Effector memory CD4-positive, alpha-beta T cell (primary cell): ENCODE results near the gene TESPA1.

Experiments
- DNase-seq, 3 donors: peaks; one replicate each; pipeline ENCODE4 v3.0.0-alpha.2; 2020
- H3K27ac ChIP-seq: 2 replicates; pipeline ENCODE4 v1.7.0; 2013; ENCODE audit warnings: mild to moderate bottlenecking, low read length, moderate library complexity; ENCODE audit not compliant: insufficient read depth, poor library complexity, severe bottlenecking
- H3K27me3 ChIP-seq: replicated peaks from 2 replicates; pipeline ENCODE4 v1.7.0; 2013; ENCODE audit warnings: mild to moderate bottlenecking, low read length; ENCODE audit not compliant: insufficient read depth, control insufficient read depth, poor library complexity, severe bottlenecking
- H3K36me3 ChIP-seq: 2 replicates; pipeline ENCODE4 v1.7.0; 2013; ENCODE audit warnings: mild to moderate bottlenecking, low read length, moderate library complexity; ENCODE audit not compliant: control insufficient read depth, insufficient read depth
- H3K4me1 ChIP-seq: 2 replicates; pipeline ENCODE4 v1.7.0; 2013; ENCODE audit warnings: low read length, mild to moderate bottlenecking; ENCODE audit not compliant: control insufficient read depth, insufficient read depth, poor library complexity, severe bottlenecking
- H3K4me3 ChIP-seq: 2 replicates; pipeline ENCODE4 v1.7.0; 2013; ENCODE audit warnings: low read length, low read depth, mild to moderate bottlenecking; ENCODE audit not compliant: insufficient read depth, poor library complexity, severe bottlenecking
- H3K9me3 ChIP-seq: 2 replicates; pipeline ENCODE4 v1.7.0; 2013; ENCODE audit warnings: mild to moderate bottlenecking, low read length, moderate library complexity; ENCODE audit not compliant: control insufficient read depth

Gene TESPA1

GRCh38 chr12:54998958-54999510 is 14.5 kb upstream of the TESPA1 start:
- Histone ChIP-seq H3K4me3 (no peak overlapping the region), H3K27me3 (no peaks in the 10 kb centered on the region), H3K9me3 (no peaks in the 10 kb centered on the region), H3K27ac (no peak overlapping the region), H3K36me3 (no peaks in the 10 kb centered on the region), H3K4me1 (no peaks in the 10 kb centered on the region)
- DNase-seq, result no peak

GRCh38 chr12:54997929-54998522 is 13.5 kb upstream of the TESPA1 start:
- Histone ChIP-seq H3K27me3 (no peaks in the 10 kb centered on the region), H3K9me3 (no peaks in the 10 kb centered on the region), H3K27ac (no peak overlapping the region), H3K4me1 (peaks cover 1% of the 10 kb centered on the region), H3K36me3 (no peaks in the 10 kb centered on the region), H3K4me3 (no peak overlapping the region)
- no peak for DNase-seq

- H3K4me1 ChIP-seq, result peaks cover 11% of the 10 kb centered on the region
- H3K27me3 ChIP-seq, result no peaks in the 10 kb centered on the region
- H3K9me3 ChIP-seq, result no peaks in the 10 kb centered on the region
- no peak overlapping the region for H3K4me3 ChIP-seq
- no peak for DNase-seq
- H3K27ac ChIP-seq, result no peak overlapping the region
- H3K36me3 ChIP-seq, result no peaks in the 10 kb centered on the region
Observed at GRCh38 chr12:54996205-54996604, 11.6 kb upstream of the TESPA1 start.

GRCh38 chr12:54993181-54993835 is 8.7 kb upstream of the TESPA1 start:
- Histone ChIP-seq H3K27me3 (no peaks in the 10 kb centered on the region), H3K27ac (peak overlapping the region; percentile 33), H3K4me3 (no peak overlapping the region), H3K4me1 (peaks cover 33% of the 10 kb centered on the region), H3K9me3 (no peaks in the 10 kb centered on the region), H3K36me3 (no peaks in the 10 kb centered on the region)
- DNase-seq, result peak; percentile 33 to 55 (median 36)

- Histone ChIP-seq H3K9me3 (no peaks in the 10 kb centered on the region), H3K4me1 (peaks cover 38% of the 10 kb centered on the region), H3K27me3 (no peaks in the 10 kb centered on the region), H3K36me3 (no peaks in the 10 kb centered on the region), H3K4me3 (no peak overlapping the region), H3K27ac (peak overlapping the region; percentile 65)
- DNase-seq, result no peak
Observed at GRCh38 chr12:54991991-54992375, 7.4 kb upstream of the TESPA1 start.

- H3K27me3 ChIP-seq, result no peaks in the 10 kb centered on the region
- no peak for DNase-seq
Observed at GRCh38 chr12:54991161-54991990, 6.8 kb upstream of the TESPA1 start.

GRCh38 chr12:54989829-54990228 is 5.3 kb upstream of the TESPA1 start:
- Histone ChIP-seq H3K36me3 (no peaks in the 10 kb centered on the region), H3K27ac (peak overlapping the region; percentile 42), H3K4me1 (peaks cover 46% of the 10 kb centered on the region), H3K27me3 (no peaks in the 10 kb centered on the region), H3K4me3 (no peak overlapping the region), H3K9me3 (no peaks in the 10 kb centered on the region)
- DNase-seq, result no peak

More at GRCh38 chr12:54991161-54991990, 6.8 kb upstream of the TESPA1 start:
- Histone ChIP-seq H3K27ac (peak overlapping the region; percentile 65), H3K9me3 (no peaks in the 10 kb centered on the region), H3K4me3 (peak overlapping the region; percentile 45), H3K4me1 (peaks cover 38% of the 10 kb centered on the region), H3K36me3 (no peaks in the 10 kb centered on the region)

GRCh38 chr12:54988402-54989054 is 4.0 kb upstream of the TESPA1 start:
- Histone ChIP-seq H3K27ac (peak overlapping the region; percentile 42), H3K9me3 (no peaks in the 10 kb centered on the region), H3K27me3 (no peaks in the 10 kb centered on the region), H3K36me3 (no peaks in the 10 kb centered on the region), H3K4me1 (peaks cover 46% of the 10 kb centered on the region), H3K4me3 (no peak overlapping the region)
- no peak for DNase-seq

- Histone ChIP-seq H3K9me3 (no peaks in the 10 kb centered on the region), H3K27me3 (no peaks in the 10 kb centered on the region), H3K4me3 (no peak overlapping the region), H3K27ac (peak overlapping the region; percentile 36), H3K36me3 (no peaks in the 10 kb centered on the region), H3K4me1 (peaks cover 42% of the 10 kb centered on the region)
- DNase-seq, result no peak
Observed at GRCh38 chr12:54987611-54988231, 3.2 kb upstream of the TESPA1 start.
